A673 (cell line): ENCODE results near the gene FOXA2.

ENCODE experiments used
- EZH2 ChIP-seq: fragments of 200-600 bp; sonication (generic); IDR thresholded peaks from 2 replicates; pipeline ENCODE4 v1.6.1; 2017; ENCODE audit warnings: borderline replicate concordance, low read depth, mild to moderate bottlenecking, mixed read lengths, antibody characterized with exemption, low read length; ENCODE audit not compliant: poor library complexity, severe bottlenecking
- TF ChIP-seq, protein P1 (sequence below): fragments of 300-800, 200-600 bp; sonication (generic); conservative IDR thresholded peaks from 2 replicates; pipeline ENCODE4 v1.5.1; 2017; ENCODE audit warnings: low read depth, mild to moderate bottlenecking, antibody characterized with exemption, low read length, moderate library complexity, mixed read lengths

DNA sequence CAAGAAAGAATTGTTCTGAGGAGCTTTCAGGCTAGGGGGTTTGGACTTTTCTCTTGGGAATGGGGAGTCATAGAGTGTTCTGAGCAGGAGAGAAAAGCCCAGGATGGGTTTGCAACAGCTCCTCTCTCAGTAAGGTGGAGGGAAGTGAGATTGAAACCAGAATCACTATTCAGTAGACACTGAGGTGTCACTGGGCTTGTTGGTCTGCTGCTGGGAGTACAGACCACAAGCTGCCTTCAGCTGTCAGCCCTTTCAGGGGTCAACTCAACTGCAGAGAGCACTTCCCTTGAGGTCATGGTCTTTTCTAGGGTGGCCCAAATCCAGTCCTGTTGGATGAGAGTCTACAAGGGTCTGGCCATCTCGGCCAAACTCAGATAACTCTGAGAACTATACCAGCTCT lies 12.9 kb upstream of the FOXA2 start:
- TF ChIP-seq, protein P1, sequence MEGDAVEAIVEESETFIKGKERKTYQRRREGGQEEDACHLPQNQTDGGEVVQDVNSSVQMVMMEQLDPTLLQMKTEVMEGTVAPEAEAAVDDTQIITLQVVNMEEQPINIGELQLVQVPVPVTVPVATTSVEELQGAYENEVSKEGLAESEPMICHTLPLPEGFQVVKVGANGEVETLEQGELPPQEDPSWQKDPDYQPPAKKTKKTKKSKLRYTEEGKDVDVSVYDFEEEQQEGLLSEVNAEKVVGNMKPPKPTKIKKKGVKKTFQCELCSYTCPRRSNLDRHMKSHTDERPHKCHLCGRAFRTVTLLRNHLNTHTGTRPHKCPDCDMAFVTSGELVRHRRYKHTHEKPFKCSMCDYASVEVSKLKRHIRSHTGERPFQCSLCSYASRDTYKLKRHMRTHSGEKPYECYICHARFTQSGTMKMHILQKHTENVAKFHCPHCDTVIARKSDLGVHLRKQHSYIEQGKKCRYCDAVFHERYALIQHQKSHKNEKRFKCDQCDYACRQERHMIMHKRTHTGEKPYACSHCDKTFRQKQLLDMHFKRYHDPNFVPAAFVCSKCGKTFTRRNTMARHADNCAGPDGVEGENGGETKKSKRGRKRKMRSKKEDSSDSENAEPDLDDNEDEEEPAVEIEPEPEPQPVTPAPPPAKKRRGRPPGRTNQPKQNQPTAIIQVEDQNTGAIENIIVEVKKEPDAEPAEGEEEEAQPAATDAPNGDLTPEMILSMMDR = no peak
- no peak for TF ChIP-seq EZH2
